Neuronal stem cell (in vitro differentiated cells): ENCODE results near the gene FOLR2.

ENCODE experiments used
- DNase-seq: peaks from one replicate; pipeline ENCODE4 v3.0.0-alpha.2; 2013; ENCODE audit warnings: low spot score
- H2AFZ ChIP-seq: one replicate; pipeline ENCODE4 v1.6.1; 2013; ENCODE audit warnings: mild to moderate bottlenecking, low read length, inconsistent platforms
- H2AK5ac ChIP-seq: 2 replicates; pipeline ENCODE4 v1.6.1; 2013; ENCODE audit warnings: low read depth, mild to moderate bottlenecking, inconsistent platforms, low read length, moderate library complexity, mixed read lengths
- H2BK120ac ChIP-seq: 2 replicates; pipeline ENCODE4 v1.6.1; 2013; ENCODE audit warnings: low read depth, mild to moderate bottlenecking, inconsistent platforms, low read length, moderate library complexity, mixed read lengths
- H2BK12ac ChIP-seq: one replicate; pipeline ENCODE4 v1.6.1; 2013; ENCODE audit warnings: low read length, inconsistent platforms
- H2BK15ac ChIP-seq: 2 replicates; pipeline ENCODE4 v1.6.1; 2013; ENCODE audit warnings: mild to moderate bottlenecking, low read length, inconsistent platforms, mixed read lengths
- H2BK5ac ChIP-seq: one replicate; pipeline ENCODE4 v1.6.1; 2013; ENCODE audit warnings: inconsistent platforms, mild to moderate bottlenecking, low read length, moderate library complexity
- H3K14ac ChIP-seq: one replicate; pipeline ENCODE4 v1.6.1; 2013; ENCODE audit warnings: low read length, inconsistent platforms
- H3K18ac ChIP-seq: 2 replicates; pipeline ENCODE4 v1.6.1; 2013; ENCODE audit warnings: low read length, inconsistent platforms
- H3K23ac ChIP-seq: 2 replicates; pipeline ENCODE4 v1.6.1; 2013; ENCODE audit warnings: low read depth, mild to moderate bottlenecking, mixed read lengths, low read length, inconsistent platforms; ENCODE audit not compliant: poor library complexity
- H3K27ac ChIP-seq: replicated peaks from 3 replicates; pipeline ENCODE4 v1.5.1; 2013; ENCODE audit warnings: low read length, inconsistent platforms
- H3K27me3 ChIP-seq, 3 experiments: 2 replicates each; pipeline ENCODE4 v1.6.1; 2013; ENCODE audit warnings: low read length in 3 of 3, mild to moderate bottlenecking in 2 of 3, inconsistent platforms in 1 of 3, low read depth in 1 of 3, mixed read lengths in 1 of 3, moderate library complexity in 1 of 3; ENCODE audit not compliant: control insufficient read depth in 3 of 3, insufficient read depth in 3 of 3
- H3K36me3 ChIP-seq, 2 donors: replicated peaks in 1 of 2; 2 replicates each; pipeline ENCODE4 v1.6.1; 2013; ENCODE audit warnings: low read length in 2 of 2; ENCODE audit not compliant: control insufficient read depth in 2 of 2, insufficient read depth in 2 of 2
- H3K4ac ChIP-seq: 2 replicates; pipeline ENCODE4 v1.6.1; 2013; ENCODE audit warnings: inconsistent platforms, mild to moderate bottlenecking, low read length, moderate library complexity
- H3K4me1 ChIP-seq, 2 donors: 1 replicate in 1 of 2; 2 replicates in 1 of 2; pipeline ENCODE4 v1.6.1; 2013; ENCODE audit warnings: low read length in 2 of 2, low read depth in 1 of 2; ENCODE audit not compliant: control insufficient read depth in 2 of 2, insufficient read depth in 1 of 2
- H3K4me2 ChIP-seq: one replicate; pipeline ENCODE4 v1.6.1; 2013; ENCODE audit warnings: mild to moderate bottlenecking, low read length, inconsistent platforms; ENCODE audit not compliant: insufficient read depth, poor library complexity, severe bottlenecking
- H3K4me3 ChIP-seq, 2 donors: 2 replicates each; pipeline ENCODE4 v1.5.1; 2013; ENCODE audit warnings: low read length in 2 of 2, mild to moderate bottlenecking in 2 of 2, inconsistent platforms in 1 of 2, moderate library complexity in 1 of 2
- H3K79me1 ChIP-seq: one replicate; pipeline ENCODE4 v1.6.1; 2013; ENCODE audit warnings: low read depth, mild to moderate bottlenecking, inconsistent platforms, low read length, moderate library complexity
- H3K9ac ChIP-seq: one replicate; pipeline ENCODE4 v1.6.1; 2013; ENCODE audit warnings: mild to moderate bottlenecking, low read depth, low read length, inconsistent platforms; ENCODE audit not compliant: poor library complexity
- H3K9me3 ChIP-seq, 2 donors: replicated peaks in 1 of 2; 2 replicates each; pipeline versions ENCODE3 to v1.6.1; 2013; ENCODE audit warnings: low read length in 2 of 2, mild to moderate bottlenecking in 2 of 2, inconsistent platforms in 1 of 2, low read depth in 1 of 2, mixed read lengths in 1 of 2, moderate library complexity in 1 of 2; ENCODE audit not compliant: control insufficient read depth in 2 of 2, insufficient read depth in 1 of 2
- H4K8ac ChIP-seq: one replicate; pipeline ENCODE4 v1.6.1; 2013; ENCODE audit warnings: low read depth, mild to moderate bottlenecking, inconsistent platforms, low read length, moderate library complexity
- H4K91ac ChIP-seq: one replicate; pipeline ENCODE4 v1.6.1; 2013; ENCODE audit warnings: low read length, low read depth, mild to moderate bottlenecking, inconsistent platforms; ENCODE audit not compliant: poor library complexity
- WGBS, 2 donors: extraction: QIAGEN DNeasy Blood & Tissue Kit; methylation state at CpG; one replicate each; pipeline ENCODE4 v1.1.7; 2013; ENCODE audit warnings: missing lambda C conversion rate in 2 of 2, mixed read lengths in 1 of 2; ENCODE audit not compliant: insufficient read length in 2 of 2, insufficient replicate concordance in 1 of 2; ENCODE audit errors: extremely low coverage in 2 of 2; 5-methylcytosine and 5-hydroxymethylcytosine counted together

FOLR2 gene

GRCh38 chr11:72257570-72257969, 41.0 kb downstream of the FOLR2 start:
- no peak overlapping the region for H2AFZ ChIP-seq
- no peaks in the 10 kb centered on the region for H3K79me1 ChIP-seq
- no peak overlapping the region for H3K4me3 ChIP-seq
- H3K9ac ChIP-seq, result no peak overlapping the region
- H3K27me3 ChIP-seq, result peaks cover 0 to 3% (median 0%) of the 10 kb centered on the region in 3 experiments
- DNase-seq, result no peak
- no peaks in the 10 kb centered on the region for H3K4me1 ChIP-seq
- no peak overlapping the region for H2BK12ac ChIP-seq
- no peak overlapping the region for H3K4me2 ChIP-seq
- no peak overlapping the region for H2BK120ac ChIP-seq
- H4K91ac ChIP-seq, result no peak overlapping the region
- H4K8ac ChIP-seq, result no peak overlapping the region
- H3K18ac ChIP-seq, result no peak overlapping the region
- no peak overlapping the region for H2BK5ac ChIP-seq
- H3K4ac ChIP-seq, result no peak overlapping the region
- no peak overlapping the region for H3K27ac ChIP-seq
- no peak overlapping the region for H3K14ac ChIP-seq
- H3K9me3 ChIP-seq, result peaks cover 0 to 4% of the 10 kb centered on the region in 2 donors
- H2AK5ac ChIP-seq, result no peak overlapping the region
- no peak overlapping the region for H3K23ac ChIP-seq
- H2BK15ac ChIP-seq, result no peak overlapping the region
- no peaks in the 10 kb centered on the region for H3K36me3 ChIP-seq
- no CpG with 5 or more reads among the region's 2 CpGs for WGBS, 2 donors

GRCh38 chr11:72259490-72259889, 42.9 kb downstream of the FOLR2 start:
- peaks cover 0 to 3% (median 1%) of the 10 kb centered on the region in 3 experiments for H3K27me3 ChIP-seq
- H3K4ac ChIP-seq, result no peak overlapping the region
- H2BK5ac ChIP-seq, result no peak overlapping the region
- H4K8ac ChIP-seq, result no peak overlapping the region
- no peak overlapping the region for H2BK120ac ChIP-seq
- no peak overlapping the region for H3K4me2 ChIP-seq
- H3K4me3 ChIP-seq, result no peak overlapping the region
- H3K14ac ChIP-seq, result no peak overlapping the region
- H3K23ac ChIP-seq, result no peak overlapping the region
- no CpG with 5 or more reads among the region's 2 CpGs for WGBS, 2 donors
- no peaks in the 10 kb centered on the region for H3K9me3 ChIP-seq
- no peak overlapping the region for H2AFZ ChIP-seq
- no peak overlapping the region for H2BK12ac ChIP-seq
- H3K18ac ChIP-seq, result no peak overlapping the region
- H3K36me3 ChIP-seq, result no peaks in the 10 kb centered on the region
- no peaks in the 10 kb centered on the region for H3K79me1 ChIP-seq
- no peak for DNase-seq
- H2AK5ac ChIP-seq, result no peak overlapping the region
- no peaks in the 10 kb centered on the region for H3K4me1 ChIP-seq
- H2BK15ac ChIP-seq, result no peak overlapping the region
- no peak overlapping the region for H4K91ac ChIP-seq
- H3K9ac ChIP-seq, result no peak overlapping the region
- no peak overlapping the region for H3K27ac ChIP-seq

- Histone ChIP-seq H3K4ac (no peak overlapping the region), H3K27ac (no peak overlapping the region), H4K8ac (no peak overlapping the region), H3K9ac (no peak overlapping the region), H3K4me3 (no peak overlapping the region), H3K27me3 (peaks cover 0 to 3% (median 1%) of the 10 kb centered on the region in 3 experiments), H3K4me2 (no peak overlapping the region), H3K4me1 (no peaks in the 10 kb centered on the region), H3K14ac (no peak overlapping the region), H2AK5ac (no peak overlapping the region), H3K9me3 (no peaks in the 10 kb centered on the region), H2BK12ac (no peak overlapping the region), H4K91ac (no peak overlapping the region), H2BK5ac (no peak overlapping the region), H3K18ac (no peak overlapping the region), H2BK120ac (no peak overlapping the region), H3K23ac (no peak overlapping the region), H3K79me1 (no peaks in the 10 kb centered on the region), H2BK15ac (no peak overlapping the region), H3K36me3 (no peaks in the 10 kb centered on the region), H2AFZ (no peak overlapping the region)
- DNase-seq, result no peak
- WGBS, 2 donors, result no CpG with 5 or more reads among the region's 5 CpGs
Measured at GRCh38 chr11:72260574-72260973, 44.0 kb downstream of the FOLR2 start.

- H3K14ac ChIP-seq, result no peak overlapping the region
- H4K91ac ChIP-seq, result no peak overlapping the region
- no CpG with 5 or more reads among the region's 4 CpGs for WGBS, 2 donors
- H3K27ac ChIP-seq, result no peak overlapping the region
- H3K79me1 ChIP-seq, result no peaks in the 10 kb centered on the region
- no peak overlapping the region for H2AK5ac ChIP-seq
- H3K18ac ChIP-seq, result no peak overlapping the region
- no peak for DNase-seq
- H3K4me2 ChIP-seq, result no peak overlapping the region
- no peak overlapping the region for H4K8ac ChIP-seq
- no peak overlapping the region for H2AFZ ChIP-seq
- no peak overlapping the region for H2BK12ac ChIP-seq
- H3K27me3 ChIP-seq, result peaks cover 0 to 7% (median 1%) of the 10 kb centered on the region in 3 experiments
- no peaks in the 10 kb centered on the region for H3K36me3 ChIP-seq
- no peak overlapping the region for H2BK5ac ChIP-seq
- H3K4me3 ChIP-seq, result no peak overlapping the region
- no peak overlapping the region for H3K23ac ChIP-seq
- no peak overlapping the region for H3K9ac ChIP-seq
- H2BK15ac ChIP-seq, result no peak overlapping the region
- no peak overlapping the region for H2BK120ac ChIP-seq
- H3K9me3 ChIP-seq, result no peaks in the 10 kb centered on the region
- H3K4me1 ChIP-seq, result no peaks in the 10 kb centered on the region
- H3K4ac ChIP-seq, result no peak overlapping the region
Measured at GRCh38 chr11:72263361-72263760, 46.8 kb downstream of the FOLR2 start.
